Esophagus squamous epithelium (tissue), 5 donors: ENCODE data around the gene SOCS6. TPM values are rescaled to one million over a fixed set of nuclear protein-coding genes. Genes with fewer than 3 reads are reported as not detected.
"Not testable (repeated sequence)": the region's sequence is repeated elsewhere in the genome, so short reads cannot be mapped to it uniquely, and the experiment has no call there.

Experiments used
- DNase-seq: peaks from one replicate; lab custom pipeline; 2025; lab: John Stamatoyannopoulos, UW
- H3K27ac ChIP-seq, 4 donors: fragments of 200-600 bp; sonication (generic); one replicate each; pipeline ENCODE4 v1.5.1; 2016 to 2019; ENCODE audit warnings: mild to moderate bottlenecking in 1 of 4
- H3K27me3 ChIP-seq, 4 donors: fragments of 200-600 bp; sonication (generic); 1 replicate in 3 of 4; 2 replicates in 1 of 4; pipeline versions ENCODE4 v1.5.1 to v1.6.0; 2017 to 2021; ENCODE audit warnings: antibody characterized with exemption in 1 of 4
- H3K36me3 ChIP-seq, 3 donors: fragments of 200-600 bp; sonication (generic); one replicate each; pipeline ENCODE4 v1.5.1; 2016 to 2019
- H3K4me1 ChIP-seq, 3 donors: fragments of 200-600 bp; sonication (generic); one replicate each; pipeline ENCODE4 v1.5.1; 2017 to 2019
- H3K4me3 ChIP-seq, 4 donors: fragments of 200-600 bp; sonication (generic); 1 replicate in 3 of 4; 2 replicates in 1 of 4; pipeline ENCODE4 v1.5.1; 2016 to 2019; ENCODE audit warnings: mild to moderate bottlenecking in 2 of 4, moderate library complexity in 1 of 4
- H3K9me3 ChIP-seq, 3 donors: fragments of 200-600 bp; sonication (generic); one replicate each; pipeline ENCODE4 v1.5.1; 2016 to 2019
- POLR2A ChIP-seq, 4 donors: fragments of 450-650 bp; IDR thresholded peaks; one replicate each; pipeline ENCODE4 v1.6.1; 2017; ENCODE audit warnings: antibody characterized with exemption in 4 of 4, mild to moderate bottlenecking in 4 of 4, moderate library complexity in 3 of 4
- WGBS, 2 donors: methylation state at CpG; one replicate each; pipeline ENCODE4 v1.1.5; 2018; 5-methylcytosine and 5-hydroxymethylcytosine counted together
- intact Hi-C: fragments of 100-400 bp; cut with DNase I; formaldehyde crosslinking; loops from one replicate; pipeline ENCODE4 v1.15.0; 2022
- total RNA-seq, 4 donors: library from RNA; depleted of rRNA; stranded (reverse); fragments of >200 nt; gene quantifications; one replicate each; pipeline ENCODE4 v1.1.0, GENCODE V29; 2016
- TF ChIP-seq, protein P1 (sequence below), 6 experiments: fragments of 450-650 bp in 4 of 6; fragments of 200-600 bp in 2 of 6; sonication (generic) in 2 of 6; IDR thresholded peaks; one replicate each; pipeline ENCODE4 v1.5.1; 2016 to 2019; ENCODE audit warnings: antibody characterized with exemption in 6 of 6, mild to moderate bottlenecking in 4 of 6, moderate library complexity in 4 of 6
- donor health status: DM: yes; HTN: yes; CAD: no.

SOCS6 gene
- total RNA-seq, 4 donors from 2014 or later: 18.8 to 23.2 (median 19.9) TPM

DNA sequence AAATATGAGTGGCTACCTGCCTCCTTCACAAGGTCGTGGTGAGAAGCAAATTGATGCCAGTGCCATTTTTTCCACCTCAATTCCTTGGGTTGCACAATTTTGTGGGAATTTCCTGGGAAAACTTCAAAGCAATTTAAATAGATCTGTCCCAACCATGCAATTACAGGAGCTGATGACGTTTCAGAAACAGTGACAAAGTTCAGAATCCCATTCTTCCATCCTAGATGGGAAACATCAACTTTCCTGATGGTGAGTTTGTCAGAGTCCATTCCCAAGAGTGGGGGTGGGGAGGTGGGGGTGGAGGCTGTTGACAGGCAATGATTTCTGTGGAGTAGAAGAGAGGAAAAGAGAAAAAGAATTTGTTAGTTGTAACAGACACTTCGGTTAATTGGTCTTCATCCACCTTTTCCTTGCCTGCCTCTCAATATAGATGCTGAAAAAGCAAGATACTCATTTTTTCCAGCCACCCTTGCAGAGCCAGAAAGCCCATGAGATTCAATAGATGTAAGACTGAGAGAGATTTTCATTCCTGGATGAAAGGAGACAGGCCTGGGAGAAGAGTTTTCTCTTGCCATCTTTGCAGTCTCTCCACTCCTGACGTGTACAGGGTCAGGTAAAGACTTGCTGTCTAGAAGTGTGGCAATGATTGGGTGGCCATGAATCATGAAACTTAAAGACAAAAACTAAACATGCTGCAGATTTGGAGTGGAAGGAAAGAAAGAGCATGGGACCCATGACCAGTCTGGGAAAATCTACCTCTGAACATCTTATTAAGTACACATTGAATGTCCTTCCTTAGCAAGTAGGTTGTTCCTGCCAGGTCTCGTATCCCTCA is 47.3 kb downstream of the SOCS6 start:
- DNase-seq: no peak
- H3K36me3 ChIP-seq: peaks cover 0 to 7% (median 0%) of the 10 kb centered on the region in 3 donors
- H3K27ac ChIP-seq: peak overlapping the region; percentile 41 to 76 (median 70)
- no peak overlapping the region for H3K4me3 ChIP-seq
- H3K27me3 ChIP-seq: no peaks in the 10 kb centered on the region
- TF ChIP-seq, protein P1, sequence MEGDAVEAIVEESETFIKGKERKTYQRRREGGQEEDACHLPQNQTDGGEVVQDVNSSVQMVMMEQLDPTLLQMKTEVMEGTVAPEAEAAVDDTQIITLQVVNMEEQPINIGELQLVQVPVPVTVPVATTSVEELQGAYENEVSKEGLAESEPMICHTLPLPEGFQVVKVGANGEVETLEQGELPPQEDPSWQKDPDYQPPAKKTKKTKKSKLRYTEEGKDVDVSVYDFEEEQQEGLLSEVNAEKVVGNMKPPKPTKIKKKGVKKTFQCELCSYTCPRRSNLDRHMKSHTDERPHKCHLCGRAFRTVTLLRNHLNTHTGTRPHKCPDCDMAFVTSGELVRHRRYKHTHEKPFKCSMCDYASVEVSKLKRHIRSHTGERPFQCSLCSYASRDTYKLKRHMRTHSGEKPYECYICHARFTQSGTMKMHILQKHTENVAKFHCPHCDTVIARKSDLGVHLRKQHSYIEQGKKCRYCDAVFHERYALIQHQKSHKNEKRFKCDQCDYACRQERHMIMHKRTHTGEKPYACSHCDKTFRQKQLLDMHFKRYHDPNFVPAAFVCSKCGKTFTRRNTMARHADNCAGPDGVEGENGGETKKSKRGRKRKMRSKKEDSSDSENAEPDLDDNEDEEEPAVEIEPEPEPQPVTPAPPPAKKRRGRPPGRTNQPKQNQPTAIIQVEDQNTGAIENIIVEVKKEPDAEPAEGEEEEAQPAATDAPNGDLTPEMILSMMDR (IDR thresholded peaks at IDR 0.05): no peak
- no peak for TF ChIP-seq POLR2A (IDR thresholded peaks at IDR 0.05)
- peaks cover 5 to 56% (median 5%) of the 10 kb centered on the region in 3 donors for H3K4me1 ChIP-seq
- 45 to 49% methylated on average over 5 of the region's 5 CpGs for WGBS, 2 donors
- intact Hi-C loops: no loop called here
- peaks cover 0 to 10% (median 0%) of the 10 kb centered on the region in 3 donors for H3K9me3 ChIP-seq

- intact Hi-C loops: no loop called here
- H3K4me1 ChIP-seq: peaks cover 5 to 56% (median 5%) of the 10 kb centered on the region in 3 donors
- peaks cover 0 to 10% (median 0%) of the 10 kb centered on the region in 3 donors for H3K36me3 ChIP-seq
- H3K27ac ChIP-seq: peak overlapping the region; percentile 46 to 76 (median 70)
- H3K27me3 ChIP-seq: no peaks in the 10 kb centered on the region
- TF ChIP-seq, protein P1 (IDR thresholded peaks at IDR 0.05): no peak
- TF ChIP-seq POLR2A (IDR thresholded peaks at IDR 0.05): no peak
- no peak for DNase-seq
- WGBS, 2 donors: 52 to 61% methylated on average over 4 of the region's 4 CpGs
- peaks cover 0 to 10% (median 0%) of the 10 kb centered on the region in 3 donors for H3K9me3 ChIP-seq
- H3K4me3 ChIP-seq: no peak overlapping the region
Measured at GRCh38 chr18:70337139-70337972, 48.5 kb downstream of the SOCS6 start.

DNA sequence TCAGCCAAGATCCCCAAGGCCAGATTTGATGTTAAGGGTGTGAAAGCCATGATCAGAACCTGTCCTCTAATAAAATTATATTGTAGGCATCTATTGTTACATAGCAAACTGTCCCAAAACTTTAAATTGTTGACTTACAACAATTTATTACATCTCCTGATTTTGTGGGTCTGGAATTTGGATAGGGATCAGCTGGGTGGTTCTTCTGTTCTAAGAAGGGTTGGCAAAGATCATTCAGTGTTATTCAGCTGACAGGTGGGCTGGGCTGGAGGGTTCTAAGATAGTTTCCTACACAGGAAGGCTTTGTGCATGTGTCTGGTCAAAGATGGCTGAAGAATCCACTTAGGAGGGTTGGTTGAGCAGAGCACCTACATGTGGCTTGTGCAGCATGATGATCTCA is 50.0 kb downstream of the SOCS6 start:
- intact Hi-C loops: no loop called here
- H3K27me3 ChIP-seq: no peaks in the 10 kb centered on the region
- H3K4me3 ChIP-seq: no peak overlapping the region
- H3K36me3 ChIP-seq: peaks cover 0 to 10% (median 0%) of the 10 kb centered on the region in 3 donors
- no peak for DNase-seq
- TF ChIP-seq, protein P1 (IDR thresholded peaks at IDR 0.05): no peak
- no peak for TF ChIP-seq POLR2A (IDR thresholded peaks at IDR 0.05)
- H3K4me1 ChIP-seq: peaks cover 5 to 53% (median 5%) of the 10 kb centered on the region in 3 donors
- peak overlapping the region in 2 of 4 donors; percentile 64 to 76 for H3K27ac ChIP-seq
- peaks cover 0 to 10% (median 0%) of the 10 kb centered on the region in 3 donors for H3K9me3 ChIP-seq

- TF ChIP-seq POLR2A (IDR thresholded peaks at IDR 0.05): no peak
- TF ChIP-seq, protein P1 (IDR thresholded peaks at IDR 0.05): no peak
- DNase-seq: no peak
- Histone ChIP-seq H3K4me1 (peaks cover 5 to 53% (median 5%) of the 10 kb centered on the region in 3 donors), H3K36me3 (peaks cover 0 to 10% (median 0%) of the 10 kb centered on the region in 3 donors), H3K9me3 (peaks cover 0 to 1% (median 0%) of the 10 kb centered on the region in 3 donors), H3K27me3 (no peaks in the 10 kb centered on the region), H3K4me3 (no peak overlapping the region), H3K27ac (peak overlapping the region in 2 of 4 donors; percentile 57 to 64)
- intact Hi-C loops: no loop called here
Measured at GRCh38 chr18:70339915-70340314, 51.1 kb downstream of the SOCS6 start.

GRCh38 chr18:70348481-70348880 is 59.6 kb downstream of the SOCS6 start:
- DNase-seq, H3K9me3 ChIP-seq, intact Hi-C loops, H3K27ac ChIP-seq, H3K4me1 ChIP-seq, H3K4me3 ChIP-seq, H3K27me3 ChIP-seq: not testable (repeated sequence)
- H3K36me3 ChIP-seq: peaks cover 0 to 49% (median 0%) of the 10 kb centered on the region in 3 donors
- WGBS, 2 donors: 79 to 94% methylated on average over 2 to 3 of the region's 3 CpGs
